Thoracic aorta (tissue), 2 donors: ENCODE measurements around the gene ZSWIM4. TPM values are rescaled to one million over a fixed set of nuclear protein-coding genes. Genes with fewer than 3 reads are reported as not detected.

Experiments
- ATAC-seq: fragments of 150-250 bp; one replicate; pipeline ENCODE4 v1.8.0; 2017; ENCODE audit warnings: low read depth; ENCODE audit not compliant: insufficient number of reproducible peaks, low FRiP score
- DNase-seq: peaks from one replicate; pipeline ENCODE4 v3.0.0-alpha.2; 2020; ENCODE audit warnings: low spot score
- H3K27ac ChIP-seq, 2 donors: fragments of 200-600 bp; sonication (generic); 1 replicate in 1 of 2; 2 replicates in 1 of 2; pipeline ENCODE4 v1.5.1; 2016; ENCODE audit warnings: mild to moderate bottlenecking in 2 of 2, moderate library complexity in 2 of 2
- H3K27me3 ChIP-seq: fragments of 200-600 bp; sonication (generic); replicated peaks from 2 replicates; pipeline ENCODE4 v1.6.0; 2016; ENCODE audit warnings: mild to moderate bottlenecking; ENCODE audit not compliant: insufficient read depth
- H3K36me3 ChIP-seq: fragments of 200-600 bp; sonication (generic); one replicate; pipeline ENCODE4 v1.5.1; 2016
- H3K4me1 ChIP-seq, 2 donors: fragments of 200-600 bp; sonication (generic); 1 replicate in 1 of 2; 2 replicates in 1 of 2; pipeline versions ENCODE4 v1.5.1 to v1.6.0; 2016; ENCODE audit warnings: low read depth in 2 of 2, mild to moderate bottlenecking in 1 of 2; ENCODE audit not compliant: control insufficient read depth in 1 of 2
- H3K4me3 ChIP-seq: fragments of 200-600 bp; sonication (generic); 2 replicates; pipeline ENCODE4 v1.5.1; 2016; ENCODE audit warnings: mild to moderate bottlenecking
- H3K9me3 ChIP-seq: fragments of 200-600 bp; sonication (generic); 2 replicates; pipeline ENCODE4 v1.5.1; 2016
- total RNA-seq, 2 donors: library from RNA; depleted of rRNA; stranded (reverse); fragments of >200 nt; gene quantifications; one replicate each; pipeline versions ENCODE4 v1.1.0 to v1.2.3, GENCODE V29; 2016
- TF ChIP-seq, protein P1 (sequence below): fragments of 200-600 bp; sonication (generic); IDR thresholded peaks from one replicate; pipeline ENCODE4 v1.5.1; 2019; ENCODE audit warnings: antibody characterized with exemption

The ZSWIM4 gene
- total RNA-seq, 2 donors from 2014 or later = 9.5 to 11.8 TPM

DNA sequence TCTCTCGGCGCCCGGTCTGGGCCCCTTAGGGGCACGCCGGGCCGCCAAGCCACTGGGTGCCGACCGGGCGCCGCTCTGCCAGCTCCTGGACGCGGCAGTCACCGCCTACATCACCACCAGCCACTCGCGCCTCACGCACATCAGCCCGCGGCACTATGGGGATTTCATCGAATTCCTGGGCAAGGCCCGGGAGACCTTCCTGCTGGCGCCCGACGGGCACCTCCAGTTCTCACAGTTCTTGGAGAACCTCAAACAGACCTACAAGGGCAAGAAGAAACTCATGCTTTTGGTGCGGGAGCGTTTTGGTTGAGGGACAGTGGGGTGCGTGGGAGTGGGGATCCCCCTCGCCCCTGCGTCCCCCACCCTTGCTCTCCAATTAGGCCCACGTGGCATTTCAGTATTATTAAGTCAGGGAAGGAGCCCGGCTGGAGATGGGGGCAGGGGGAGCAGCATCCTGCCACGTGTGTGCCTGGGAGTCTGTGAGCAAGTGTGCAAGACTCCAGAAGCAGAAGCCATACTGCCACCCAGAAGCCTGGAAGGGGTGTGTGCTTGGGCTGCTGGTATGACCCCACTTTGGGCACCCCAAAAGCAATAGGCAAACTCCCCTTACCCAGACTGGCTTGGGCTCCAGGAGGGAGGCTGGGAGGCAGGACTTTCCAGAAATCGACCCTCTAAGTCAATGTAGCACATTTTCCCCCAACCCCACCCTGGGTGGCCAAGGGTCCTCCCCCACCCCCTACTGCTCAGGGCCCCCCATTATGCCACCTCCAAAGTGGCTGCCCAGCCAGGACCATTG lies 35.7 kb downstream of the ZSWIM4 start:
- Histone ChIP-seq H3K36me3 (peaks cover 26% of the 10 kb centered on the region), H3K4me3 (no peak overlapping the region), H3K4me1 (peaks cover 20 to 36% of the 10 kb centered on the region in 2 donors), H3K9me3 (no peaks in the 10 kb centered on the region), H3K27ac (no peak overlapping the region), H3K27me3 (no peaks in the 10 kb centered on the region)
- DNase-seq (no peak), ATAC-seq (peak; percentile 9)
- TF ChIP-seq, protein P1, sequence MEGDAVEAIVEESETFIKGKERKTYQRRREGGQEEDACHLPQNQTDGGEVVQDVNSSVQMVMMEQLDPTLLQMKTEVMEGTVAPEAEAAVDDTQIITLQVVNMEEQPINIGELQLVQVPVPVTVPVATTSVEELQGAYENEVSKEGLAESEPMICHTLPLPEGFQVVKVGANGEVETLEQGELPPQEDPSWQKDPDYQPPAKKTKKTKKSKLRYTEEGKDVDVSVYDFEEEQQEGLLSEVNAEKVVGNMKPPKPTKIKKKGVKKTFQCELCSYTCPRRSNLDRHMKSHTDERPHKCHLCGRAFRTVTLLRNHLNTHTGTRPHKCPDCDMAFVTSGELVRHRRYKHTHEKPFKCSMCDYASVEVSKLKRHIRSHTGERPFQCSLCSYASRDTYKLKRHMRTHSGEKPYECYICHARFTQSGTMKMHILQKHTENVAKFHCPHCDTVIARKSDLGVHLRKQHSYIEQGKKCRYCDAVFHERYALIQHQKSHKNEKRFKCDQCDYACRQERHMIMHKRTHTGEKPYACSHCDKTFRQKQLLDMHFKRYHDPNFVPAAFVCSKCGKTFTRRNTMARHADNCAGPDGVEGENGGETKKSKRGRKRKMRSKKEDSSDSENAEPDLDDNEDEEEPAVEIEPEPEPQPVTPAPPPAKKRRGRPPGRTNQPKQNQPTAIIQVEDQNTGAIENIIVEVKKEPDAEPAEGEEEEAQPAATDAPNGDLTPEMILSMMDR = no peak

DNA sequence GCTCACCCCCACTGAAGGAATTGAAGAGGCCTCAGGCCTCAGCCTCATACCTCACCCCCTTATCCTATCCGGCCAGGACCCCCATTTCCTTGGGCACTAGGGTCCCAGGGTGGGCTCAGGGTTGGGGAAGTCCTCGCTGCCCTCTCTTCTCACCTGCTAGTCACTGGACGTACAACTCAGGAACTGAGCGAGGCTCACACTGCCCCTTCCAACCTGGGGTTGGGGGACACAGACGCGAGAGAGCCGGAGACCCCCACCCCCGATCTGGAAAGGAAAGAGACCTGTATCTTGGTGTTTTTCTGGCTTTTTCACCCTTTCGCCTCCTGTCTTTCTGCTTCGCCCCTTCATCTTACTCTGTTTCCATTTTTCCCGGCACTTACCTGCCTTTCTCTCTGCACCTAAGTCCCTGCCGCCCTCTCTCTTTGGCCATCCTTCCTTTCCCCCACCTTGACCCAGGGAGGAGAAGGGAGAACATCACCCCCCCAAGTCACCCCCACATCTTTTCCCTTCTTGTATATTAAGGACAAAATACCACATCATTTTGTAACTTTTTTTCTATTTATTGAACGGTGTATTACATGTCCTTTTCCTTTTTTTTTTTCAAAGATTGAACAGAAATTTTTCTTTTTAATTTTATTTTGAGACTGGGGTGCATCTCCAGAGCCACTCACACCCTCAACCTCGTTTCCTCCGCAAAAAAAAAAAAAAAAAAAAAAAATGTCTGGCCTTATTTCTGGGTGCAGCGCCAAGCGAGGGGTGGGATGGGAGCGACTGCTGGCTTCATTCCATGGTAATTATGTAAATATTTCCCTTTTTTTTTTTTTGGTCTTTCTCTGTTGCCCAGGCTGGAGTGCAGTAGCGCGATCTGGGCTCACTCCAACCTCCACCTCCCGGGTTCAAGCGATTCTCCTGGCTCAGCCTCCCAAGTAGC lies 36.6 kb downstream of the ZSWIM4 start:
- Histone ChIP-seq H3K36me3 (peaks cover 33% of the 10 kb centered on the region), H3K4me3 (no peak overlapping the region)
- DNase-seq = no peak

DNA sequence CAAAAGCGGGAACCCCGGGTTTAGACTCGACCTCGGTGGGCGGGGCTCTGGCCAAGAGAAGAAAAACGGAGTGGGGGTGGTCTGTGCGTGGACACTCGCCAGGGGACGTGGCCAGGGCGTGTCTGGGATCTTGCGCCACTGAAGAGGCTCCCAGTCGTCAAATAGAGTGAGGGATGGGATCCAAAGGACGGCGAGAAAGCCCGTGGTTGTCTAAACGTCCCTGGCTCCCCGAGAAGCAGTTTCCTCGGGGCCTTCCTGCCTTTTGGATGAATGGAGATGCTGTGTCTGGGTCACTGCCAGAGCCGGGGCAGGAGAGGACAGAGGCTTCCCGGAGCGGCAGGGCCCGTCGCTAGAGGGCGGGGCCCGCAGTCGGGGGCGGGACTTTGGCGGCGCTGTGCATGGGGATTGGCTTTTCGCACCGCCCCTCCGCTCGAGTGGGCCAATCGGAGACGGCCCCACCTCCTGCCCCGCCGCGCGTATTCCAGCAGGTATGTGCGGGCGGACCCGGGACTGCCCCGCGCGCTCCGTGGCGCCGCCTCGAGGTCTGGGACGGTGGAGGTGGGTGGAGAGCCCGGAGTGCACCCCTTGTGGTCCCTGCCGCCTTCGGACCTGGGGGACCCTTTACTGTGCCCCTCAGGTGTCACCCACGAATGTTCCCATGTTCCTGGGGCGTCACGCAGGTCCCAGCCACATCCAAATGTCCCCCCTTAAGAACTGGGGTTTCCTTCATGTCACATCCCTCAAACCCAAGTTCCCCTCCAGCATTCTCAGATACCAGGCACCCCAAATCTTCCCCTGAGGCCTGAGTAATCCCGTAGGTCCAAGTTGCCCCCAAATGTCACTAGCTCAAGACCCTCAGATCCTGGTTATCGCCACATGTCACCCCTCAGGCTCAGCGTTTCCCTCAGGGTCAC lies 38.3 kb downstream of the ZSWIM4 start:
- H3K4me1 ChIP-seq = peaks cover 47 to 63% of the 10 kb centered on the region in 2 donors
- H3K27me3 ChIP-seq = no peaks in the 10 kb centered on the region
- peaks cover 39% of the 10 kb centered on the region for H3K36me3 ChIP-seq
- peak; percentile 44 for ATAC-seq
- DNase-seq = peak; percentile 77
- TF ChIP-seq, protein P1 = peak; percentile 25
- H3K4me3 ChIP-seq = peak overlapping the region; percentile 38
- no peaks in the 10 kb centered on the region for H3K9me3 ChIP-seq
- peak overlapping the region; percentile 100 for H3K27ac ChIP-seq

More for the DNA sequence above, 36.6 kb downstream of the ZSWIM4 start:
- Histone ChIP-seq H3K4me1 (peaks cover 29 to 45% of the 10 kb centered on the region in 2 donors), H3K27me3 (no peaks in the 10 kb centered on the region), H3K9me3 (no peaks in the 10 kb centered on the region), H3K27ac (peak overlapping the region; percentile 100)
- TF ChIP-seq, protein P1 = no peak
- no peak for ATAC-seq

DNA sequence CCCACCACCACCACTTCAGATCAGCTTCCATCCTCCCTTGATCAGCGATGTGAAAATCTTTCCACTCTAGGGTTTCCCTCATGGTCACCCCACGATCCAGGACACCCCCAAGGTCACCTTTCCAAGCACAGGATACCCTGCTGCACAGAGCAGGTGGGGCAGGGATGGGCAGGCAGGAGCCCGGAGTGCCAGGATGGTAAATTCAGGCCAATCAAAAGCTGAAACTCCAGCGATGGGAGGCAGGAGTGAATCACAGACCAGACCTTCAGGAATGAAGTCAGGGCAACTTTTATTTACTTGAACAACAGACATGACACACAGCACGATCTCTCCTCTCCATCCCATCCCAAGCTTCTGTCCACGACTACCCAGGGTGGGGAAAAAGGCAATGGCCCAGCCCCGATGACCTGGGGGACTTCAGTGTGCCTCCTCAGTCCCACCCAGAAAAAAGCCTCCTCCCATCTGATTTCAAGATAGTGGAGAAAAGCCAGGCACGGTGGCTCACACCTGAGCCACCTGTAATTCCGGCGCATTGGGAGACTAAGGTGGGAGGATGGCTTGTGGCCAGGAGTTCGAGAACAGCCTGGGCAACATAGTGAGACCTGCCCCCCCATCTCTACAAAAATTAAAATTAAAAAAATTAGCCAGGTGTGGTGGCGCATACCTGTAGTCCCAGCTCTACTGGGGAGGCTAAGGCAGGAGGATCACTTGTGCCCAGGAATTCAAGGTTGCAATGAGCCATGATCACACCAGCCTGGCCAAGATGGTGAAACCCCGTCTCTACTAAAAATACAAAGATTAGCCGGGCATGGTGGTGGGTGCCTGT lies 39.2 kb downstream of the ZSWIM4 start:
- Histone ChIP-seq H3K27ac (peak overlapping the region; percentile 100), H3K4me3 (peak overlapping the region; percentile 38), H3K36me3 (peaks cover 41% of the 10 kb centered on the region), H3K4me1 (peaks cover 49 to 65% of the 10 kb centered on the region in 2 donors), H3K27me3 (no peaks in the 10 kb centered on the region), H3K9me3 (no peaks in the 10 kb centered on the region)
- no peak for DNase-seq
- ATAC-seq = no peak
- TF ChIP-seq, protein P1 = no peak
